B cell (primary cell): ENCODE measurements around the gene PARK7.

Experiments
- EZH2 ChIP-seq: IDR thresholded peaks from 2 replicates; pipeline ENCODE4 v1.6.1; 2012; ENCODE audit warnings: borderline replicate concordance, low read depth, mild to moderate bottlenecking, moderate library complexity, low read length; ENCODE audit not compliant: insufficient read depth, poor library complexity, severe bottlenecking
- TF ChIP-seq, protein P1 (sequence below): fragments of 200-600 bp; IDR thresholded peaks from one replicate; pipeline ENCODE4 v1.8.0; 2022; ENCODE audit warnings: antibody characterized with exemption, mild to moderate bottlenecking

DNA sequence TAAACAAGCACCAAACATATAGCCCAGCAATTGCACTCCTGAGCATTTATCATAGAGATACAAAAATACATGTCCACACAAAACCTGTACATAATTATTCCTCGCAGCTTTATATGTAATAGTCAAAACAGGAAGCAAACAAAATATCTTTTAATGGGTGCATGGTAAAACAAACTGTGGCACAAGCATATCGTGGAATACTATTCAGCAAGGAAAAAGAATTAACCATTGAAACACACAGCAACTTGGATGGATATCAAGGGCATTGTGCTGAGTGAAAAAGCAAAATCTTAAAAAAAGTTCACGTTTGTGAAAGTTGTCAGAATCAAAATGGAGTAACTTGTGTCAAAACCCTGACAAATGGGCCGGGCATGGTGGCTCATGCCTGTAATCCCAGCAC lies 33.3 kb upstream of the PARK7 start:
- TF ChIP-seq, protein P1, sequence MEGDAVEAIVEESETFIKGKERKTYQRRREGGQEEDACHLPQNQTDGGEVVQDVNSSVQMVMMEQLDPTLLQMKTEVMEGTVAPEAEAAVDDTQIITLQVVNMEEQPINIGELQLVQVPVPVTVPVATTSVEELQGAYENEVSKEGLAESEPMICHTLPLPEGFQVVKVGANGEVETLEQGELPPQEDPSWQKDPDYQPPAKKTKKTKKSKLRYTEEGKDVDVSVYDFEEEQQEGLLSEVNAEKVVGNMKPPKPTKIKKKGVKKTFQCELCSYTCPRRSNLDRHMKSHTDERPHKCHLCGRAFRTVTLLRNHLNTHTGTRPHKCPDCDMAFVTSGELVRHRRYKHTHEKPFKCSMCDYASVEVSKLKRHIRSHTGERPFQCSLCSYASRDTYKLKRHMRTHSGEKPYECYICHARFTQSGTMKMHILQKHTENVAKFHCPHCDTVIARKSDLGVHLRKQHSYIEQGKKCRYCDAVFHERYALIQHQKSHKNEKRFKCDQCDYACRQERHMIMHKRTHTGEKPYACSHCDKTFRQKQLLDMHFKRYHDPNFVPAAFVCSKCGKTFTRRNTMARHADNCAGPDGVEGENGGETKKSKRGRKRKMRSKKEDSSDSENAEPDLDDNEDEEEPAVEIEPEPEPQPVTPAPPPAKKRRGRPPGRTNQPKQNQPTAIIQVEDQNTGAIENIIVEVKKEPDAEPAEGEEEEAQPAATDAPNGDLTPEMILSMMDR, result no peak
- no peak for TF ChIP-seq EZH2
